Activated naive CD8-positive, alpha-beta T cell treated with anti-CD3 and anti-CD28 coated beads, Interleukin-2, amount 10 ng/mL, durations not matched to agents 7 days and 5 days (primary cell): ENCODE results near the gene FRY. TPM values are rescaled to one million over a fixed set of nuclear protein-coding genes. Genes with fewer than 3 reads are reported as not detected.

Source experiments
- ATAC-seq: fragments of 150-1000 bp; cut with Tn5 transposase; one replicate; pipeline ENCODE4 v1.10.0; 2021; ENCODE audit warnings: low read depth, moderate library complexity
- POLR2A ChIA-PET: fragments of 350-600 bp; sonication (Branson Sonifier 250); formaldehyde crosslinking; loops from one replicate; lab custom pipeline; 2021; ENCODE audit warnings: antibody characterized with exemption; lab: Charles Lee
- DNase-seq: peaks from one replicate; pipeline ENCODE4 v3.0.0; 2021
- H3K27ac Mint-ChIP-seq: one replicate; pipeline ENCODE4 v1.8.0; 2022; ENCODE audit warnings: mild to moderate bottlenecking, mixed read lengths
- H3K27me3 Mint-ChIP-seq: one replicate; pipeline ENCODE4 v1.8.0; 2022; ENCODE audit warnings: mild to moderate bottlenecking, moderate library complexity, mixed read lengths
- H3K36me3 Mint-ChIP-seq: one replicate; pipeline ENCODE4 v1.8.0; 2021; ENCODE audit warnings: mild to moderate bottlenecking, mixed read lengths
- H3K4me1 Mint-ChIP-seq: one replicate; pipeline ENCODE4 v1.8.0; 2021; ENCODE audit warnings: mixed read lengths
- H3K4me3 Mint-ChIP-seq: one replicate; pipeline ENCODE4 v1.8.0; 2022; ENCODE audit warnings: mild to moderate bottlenecking, moderate library complexity, mixed read lengths
- H3K9me3 Mint-ChIP-seq: one replicate; pipeline ENCODE4 v1.8.0; 2021; ENCODE audit warnings: mixed read lengths
- total RNA-seq, 2 experiments: library from RNA; stranded (reverse); gene quantifications; one replicate each; pipeline ENCODE4 v1.2.3, GENCODE V29; 2021

FRY gene
- total RNA-seq, 2 experiments from 2014 or later, result 1.4 to 3.2 TPM

GRCh38 chr13:32168131-32168530, 136.6 kb downstream of the FRY start:
- Mint-ChIP-seq H3K27me3 (peaks cover 3% of the 10 kb centered on the region), H3K27ac (no peak overlapping the region), H3K9me3 (no peaks in the 10 kb centered on the region), H3K36me3 (no peaks in the 10 kb centered on the region), H3K4me3 (no peak overlapping the region), H3K4me1 (no peaks in the 10 kb centered on the region)
- DNase-seq, result no peak
- no peak for ATAC-seq
- POLR2A ChIA-PET, result no interaction called here

GRCh38 chr13:32170841-32171240, 139.3 kb downstream of the FRY start:
- H3K4me1 Mint-ChIP-seq, result no peaks in the 10 kb centered on the region
- no peaks in the 10 kb centered on the region for H3K36me3 Mint-ChIP-seq
- POLR2A ChIA-PET, result no interaction called here
- H3K4me3 Mint-ChIP-seq, result no peak overlapping the region
- no peak overlapping the region for H3K27ac Mint-ChIP-seq
- no peaks in the 10 kb centered on the region for H3K9me3 Mint-ChIP-seq
- peaks cover 3% of the 10 kb centered on the region for H3K27me3 Mint-ChIP-seq
- ATAC-seq (no peak), DNase-seq (no peak)

GRCh38 chr13:32173881-32174280, 142.3 kb downstream of the FRY start:
- H3K27me3 Mint-ChIP-seq, result peaks cover 2% of the 10 kb centered on the region

GRCh38 chr13:32174366-32174765, 142.8 kb downstream of the FRY start:
- Mint-ChIP-seq H3K9me3 (no peaks in the 10 kb centered on the region), H3K36me3 (no peaks in the 10 kb centered on the region), H3K4me1 (no peaks in the 10 kb centered on the region), H3K27me3 (peaks cover 3% of the 10 kb centered on the region), H3K4me3 (no peak overlapping the region), H3K27ac (no peak overlapping the region)
- DNase-seq (no peak), ATAC-seq (no peak)
- POLR2A ChIA-PET, result no interaction called here

More at GRCh38 chr13:32173881-32174280, 142.3 kb downstream of the FRY start:
- POLR2A ChIA-PET, result no interaction called here
- Mint-ChIP-seq H3K9me3 (no peaks in the 10 kb centered on the region), H3K36me3 (no peaks in the 10 kb centered on the region), H3K27ac (no peak overlapping the region), H3K4me3 (no peak overlapping the region), H3K4me1 (no peaks in the 10 kb centered on the region)
- no peak for DNase-seq
- ATAC-seq, result no peak

- H3K36me3 Mint-ChIP-seq, result no peaks in the 10 kb centered on the region
- ATAC-seq (no peak), DNase-seq (no peak)
- no peaks in the 10 kb centered on the region for H3K4me1 Mint-ChIP-seq
- no peaks in the 10 kb centered on the region for H3K9me3 Mint-ChIP-seq
- peaks cover 3% of the 10 kb centered on the region for H3K27me3 Mint-ChIP-seq
- no peak overlapping the region for H3K4me3 Mint-ChIP-seq
- no peak overlapping the region for H3K27ac Mint-ChIP-seq
- POLR2A ChIA-PET, result no interaction called here
Observed at GRCh38 chr13:32175307-32175706, 143.7 kb downstream of the FRY start.

GRCh38 chr13:32175943-32176342, 144.4 kb downstream of the FRY start:
- Mint-ChIP-seq H3K36me3 (no peaks in the 10 kb centered on the region), H3K4me1 (no peaks in the 10 kb centered on the region), H3K9me3 (no peaks in the 10 kb centered on the region), H3K4me3 (no peak overlapping the region), H3K27ac (no peak overlapping the region), H3K27me3 (peaks cover 3% of the 10 kb centered on the region)
- DNase-seq (no peak), ATAC-seq (no peak)
- POLR2A ChIA-PET, result no interaction called here

- Mint-ChIP-seq H3K9me3 (no peaks in the 10 kb centered on the region), H3K27ac (no peak overlapping the region), H3K36me3 (no peaks in the 10 kb centered on the region), H3K4me3 (no peak overlapping the region), H3K27me3 (peaks cover 3% of the 10 kb centered on the region), H3K4me1 (no peaks in the 10 kb centered on the region)
- DNase-seq (no peak), ATAC-seq (no peak)
- POLR2A ChIA-PET, result no interaction called here
Observed at GRCh38 chr13:32176696-32177095, 145.1 kb downstream of the FRY start.

GRCh38 chr13:32178763-32179162, 147.2 kb downstream of the FRY start:
- Mint-ChIP-seq H3K27ac (no peak overlapping the region), H3K9me3 (no peaks in the 10 kb centered on the region), H3K4me3 (no peak overlapping the region), H3K36me3 (no peaks in the 10 kb centered on the region), H3K27me3 (peaks cover 3% of the 10 kb centered on the region), H3K4me1 (no peaks in the 10 kb centered on the region)
- ATAC-seq, result no peak
- no peak for DNase-seq
- POLR2A ChIA-PET, result interaction anchor here (0.6 kb wide), 1 partner anchor 56 kb away, joined by 4 read pairs; no protein-coding TSS in a partner anchor

- H3K9me3 Mint-ChIP-seq, result no peaks in the 10 kb centered on the region
- H3K27ac Mint-ChIP-seq, result no peak overlapping the region
- no peak for ATAC-seq
- POLR2A ChIA-PET, result no interaction called here
- no peak overlapping the region for H3K4me3 Mint-ChIP-seq
- H3K4me1 Mint-ChIP-seq, result no peaks in the 10 kb centered on the region
- no peaks in the 10 kb centered on the region for H3K36me3 Mint-ChIP-seq
- H3K27me3 Mint-ChIP-seq, result peaks cover 3% of the 10 kb centered on the region
- no peak for DNase-seq
Observed at GRCh38 chr13:32179708-32180107, 148.1 kb downstream of the FRY start.

GRCh38 chr13:32187651-32188050, 156.1 kb downstream of the FRY start:
- no peaks in the 10 kb centered on the region for H3K4me1 Mint-ChIP-seq

GRCh38 chr13:32191452-32191998, 160.0 kb downstream of the FRY start:
- H3K36me3 Mint-ChIP-seq, result no peaks in the 10 kb centered on the region

More at GRCh38 chr13:32187651-32188050, 156.1 kb downstream of the FRY start:
- Mint-ChIP-seq H3K9me3 (no peaks in the 10 kb centered on the region), H3K4me3 (no peak overlapping the region), H3K27ac (no peak overlapping the region), H3K27me3 (no peaks in the 10 kb centered on the region), H3K36me3 (no peaks in the 10 kb centered on the region)
- POLR2A ChIA-PET, result no interaction called here
- DNase-seq (no peak), ATAC-seq (no peak)

GRCh38 chr13:32195713-32196112, 164.1 kb downstream of the FRY start:
- no peak for DNase-seq
- Mint-ChIP-seq H3K4me3 (no peak overlapping the region), H3K9me3 (no peaks in the 10 kb centered on the region), H3K27ac (no peak overlapping the region), H3K4me1 (no peaks in the 10 kb centered on the region), H3K36me3 (no peaks in the 10 kb centered on the region), H3K27me3 (peaks cover 16% of the 10 kb centered on the region)
- POLR2A ChIA-PET, result no interaction called here
- no peak for ATAC-seq

More at GRCh38 chr13:32191452-32191998, 160.0 kb downstream of the FRY start:
- ATAC-seq (no peak), DNase-seq (no peak)
- POLR2A ChIA-PET, result no interaction called here
- Mint-ChIP-seq H3K9me3 (no peaks in the 10 kb centered on the region), H3K4me3 (no peak overlapping the region), H3K27ac (no peak overlapping the region), H3K27me3 (peaks cover 3% of the 10 kb centered on the region), H3K4me1 (no peaks in the 10 kb centered on the region)

GRCh38 chr13:32199168-32199567, 167.6 kb downstream of the FRY start:
- POLR2A ChIA-PET, result no interaction called here
- Mint-ChIP-seq H3K4me1 (no peaks in the 10 kb centered on the region), H3K27me3 (peaks cover 16% of the 10 kb centered on the region), H3K4me3 (no peak overlapping the region), H3K36me3 (no peaks in the 10 kb centered on the region), H3K27ac (no peak overlapping the region), H3K9me3 (no peaks in the 10 kb centered on the region)
- ATAC-seq (no peak), DNase-seq (no peak)

GRCh38 chr13:32200741-32201140, 169.2 kb downstream of the FRY start:
- H3K27me3 Mint-ChIP-seq, result peaks cover 14% of the 10 kb centered on the region
- POLR2A ChIA-PET, result no interaction called here
- no peaks in the 10 kb centered on the region for H3K4me1 Mint-ChIP-seq
- DNase-seq (no peak), ATAC-seq (no peak)
- H3K9me3 Mint-ChIP-seq, result no peaks in the 10 kb centered on the region
- no peaks in the 10 kb centered on the region for H3K36me3 Mint-ChIP-seq
- H3K27ac Mint-ChIP-seq, result no peak overlapping the region
- H3K4me3 Mint-ChIP-seq, result no peak overlapping the region
